HG02970 (cell line): Measurements from ENCODE around the gene NCOA5.

ENCODE experiments used
- ATAC-seq: cut with Tn5 transposase; IDR thresholded peaks from one replicate; pipeline ENCODE4 v1.9.1; 2021; ENCODE audit warnings: mild to moderate bottlenecking, moderate library complexity, moderate number of reproducible peaks; ENCODE audit not compliant: unreplicated experiment, low FRiP score

NCOA5 gene

GRCh38 chr20:46065691-46066090 is 24.1 kb downstream of the NCOA5 start:
- no peak for ATAC-seq

- no peak for ATAC-seq
These were observed 24.8 kb downstream of the NCOA5 start for GRCh38 chr20:46065006-46065405.

GRCh38 chr20:46063652-46064054 is 26.1 kb downstream of the NCOA5 start:
- no peak for ATAC-seq

GRCh38 chr20:46063151-46063550 is 26.6 kb downstream of the NCOA5 start:
- ATAC-seq: no peak

GRCh38 chr20:46062621-46063020 is 27.1 kb downstream of the NCOA5 start:
- no peak for ATAC-seq

GRCh38 chr20:46062151-46062550 is 27.6 kb downstream of the NCOA5 start:
- no peak for ATAC-seq

GRCh38 chr20:46060975-46061374 is 28.8 kb downstream of the NCOA5 start:
- no peak for ATAC-seq

GRCh38 chr20:46060301-46060881 is 29.4 kb downstream of the NCOA5 start:
- ATAC-seq: no peak

- ATAC-seq: no peak
These were observed 31.0 kb downstream of the NCOA5 start for GRCh38 chr20:46058599-46059281.

- ATAC-seq: no peak
These were observed 31.7 kb downstream of the NCOA5 start for GRCh38 chr20:46057856-46058598.

GRCh38 chr20:46056970-46057855 is 32.5 kb downstream of the NCOA5 start:
- no peak for ATAC-seq

GRCh38 chr20:46056027-46056833 is 33.5 kb downstream of the NCOA5 start:
- no peak for ATAC-seq

GRCh38 chr20:46055269-46055668 is 34.5 kb downstream of the NCOA5 start:
- ATAC-seq: no peak

GRCh38 chr20:46054606-46055005 is 35.2 kb downstream of the NCOA5 start:
- ATAC-seq: no peak

GRCh38 chr20:46053416-46053815 is 36.3 kb downstream of the NCOA5 start:
- ATAC-seq: no peak

- ATAC-seq: no peak
These were observed 38.0 kb downstream of the NCOA5 start for GRCh38 chr20:46051556-46052308.

GRCh38 chr20:46050885-46051284 is 38.9 kb downstream of the NCOA5 start:
- ATAC-seq: no peak

GRCh38 chr20:46050444-46050843 is 39.3 kb downstream of the NCOA5 start:
- no peak for ATAC-seq

GRCh38 chr20:46049815-46050214 is 39.9 kb downstream of the NCOA5 start:
- no peak for ATAC-seq
